Mesenchymal stem cell (in vitro differentiated cells and primary cell): ENCODE measurements around the gene CCDC141.

Source experiments
- DNase-seq: peaks from one replicate; pipeline ENCODE4 v3.0.0-alpha.2; 2013
- H2AFZ ChIP-seq: one replicate; pipeline ENCODE4 v1.6.1; 2013; ENCODE audit warnings: low read depth, mild to moderate bottlenecking, control low read depth, inconsistent platforms, low read length, moderate library complexity
- H2AK5ac ChIP-seq: 2 replicates; pipeline ENCODE4 v1.6.1; 2013; ENCODE audit warnings: low read length, moderate library complexity, mild to moderate bottlenecking, inconsistent platforms; ENCODE audit not compliant: severe bottlenecking
- H2BK120ac ChIP-seq: one replicate; pipeline ENCODE4 v1.6.1; 2013; ENCODE audit warnings: low read depth, mild to moderate bottlenecking, inconsistent platforms, low read length, moderate library complexity
- H2BK12ac ChIP-seq, 2 experiments: one replicate each; pipeline ENCODE4 v1.6.1; 2013; ENCODE audit warnings: inconsistent platforms in 2 of 2, low read length in 2 of 2, mild to moderate bottlenecking in 2 of 2, moderate library complexity in 2 of 2, control low read depth in 1 of 2
- H2BK15ac ChIP-seq: one replicate; pipeline ENCODE4 v1.6.1; 2013; ENCODE audit warnings: mild to moderate bottlenecking, low read depth, inconsistent platforms; ENCODE audit not compliant: poor library complexity, severe bottlenecking
- H2BK5ac ChIP-seq: 2 replicates; pipeline ENCODE4 v1.6.1; 2013; ENCODE audit warnings: low read depth, mild to moderate bottlenecking, low read length, control low read depth, inconsistent platforms; ENCODE audit not compliant: poor library complexity, severe bottlenecking
- H3K14ac ChIP-seq, 2 experiments: one replicate each; pipeline ENCODE4 v1.6.1; 2013; ENCODE audit warnings: inconsistent platforms in 2 of 2, low read length in 2 of 2, control low read depth in 1 of 2, mild to moderate bottlenecking in 1 of 2, moderate library complexity in 1 of 2
- H3K18ac ChIP-seq, 2 experiments: one replicate each; pipeline ENCODE4 v1.6.1; 2013; ENCODE audit warnings: inconsistent platforms in 2 of 2, low read length in 2 of 2, control low read depth in 1 of 2, low read depth in 1 of 2, mild to moderate bottlenecking in 1 of 2
- H3K23ac ChIP-seq, 2 experiments: one replicate each; pipeline ENCODE4 v1.6.1; 2013; ENCODE audit warnings: inconsistent platforms in 2 of 2, low read length in 2 of 2, mild to moderate bottlenecking in 2 of 2, moderate library complexity in 2 of 2, control low read depth in 1 of 2
- H3K27ac ChIP-seq: 2 replicates; pipeline ENCODE4 v1.5.1; 2013; ENCODE audit warnings: mild to moderate bottlenecking, moderate library complexity, low read length, control low read depth, inconsistent platforms; ENCODE audit not compliant: poor library complexity, severe bottlenecking
- H3K27me3 ChIP-seq, 2 experiments: 2 replicates each; pipeline versions ENCODE4 v1.6.1 to v1.7.0; 2013; ENCODE audit warnings: low read length in 2 of 2, mild to moderate bottlenecking in 2 of 2, moderate library complexity in 2 of 2, control low read depth in 1 of 2, inconsistent platforms in 1 of 2; ENCODE audit not compliant: control insufficient read depth in 1 of 2, insufficient read depth in 1 of 2
- H3K36me3 ChIP-seq, 2 experiments: 2 replicates each; pipeline versions ENCODE4 v1.6.1 to v1.7.0; 2013; ENCODE audit warnings: low read length in 2 of 2, control low read depth in 1 of 2, inconsistent platforms in 1 of 2, low read depth in 1 of 2, mild to moderate bottlenecking in 1 of 2; ENCODE audit not compliant: insufficient read depth in 2 of 2, control insufficient read depth in 1 of 2
- H3K4ac ChIP-seq, 2 experiments: one replicate each; pipeline ENCODE4 v1.6.1; 2013; ENCODE audit warnings: inconsistent platforms in 2 of 2, low read length in 2 of 2, mild to moderate bottlenecking in 2 of 2, moderate library complexity in 2 of 2, control low read depth in 1 of 2, low read depth in 1 of 2
- H3K4me1 ChIP-seq: 2 replicates; pipeline ENCODE4 v1.6.1; 2013; ENCODE audit warnings: low read depth, low read length, control low read depth; ENCODE audit not compliant: control insufficient read depth, insufficient read depth
- H3K4me2 ChIP-seq: 2 replicates; pipeline ENCODE4 v1.6.1; 2013; ENCODE audit warnings: low read length, mild to moderate bottlenecking, inconsistent platforms; ENCODE audit not compliant: poor library complexity, severe bottlenecking
- H3K4me3 ChIP-seq, 2 experiments: 2 replicates each; pipeline versions ENCODE4 v1.5.1 to v1.7.0; 2013; ENCODE audit warnings: low read length in 2 of 2, mild to moderate bottlenecking in 2 of 2, control low read depth in 1 of 2, low read depth in 1 of 2; ENCODE audit not compliant: insufficient read depth in 1 of 2
- H3K79me1 ChIP-seq: replicated peaks from 2 replicates; pipeline ENCODE4 v1.6.1; 2013; ENCODE audit warnings: mild to moderate bottlenecking, control low read depth, low read length, inconsistent platforms; ENCODE audit not compliant: poor library complexity, severe bottlenecking
- H3K9ac ChIP-seq: 2 replicates; pipeline ENCODE4 v1.7.0; 2013; ENCODE audit warnings: mild to moderate bottlenecking, low read length, moderate library complexity
- H3K9me3 ChIP-seq: 2 replicates; pipeline ENCODE4 v1.7.0; 2013; ENCODE audit warnings: mild to moderate bottlenecking, low read length; ENCODE audit not compliant: control insufficient read depth
- H4K8ac ChIP-seq: one replicate; pipeline ENCODE4 v1.6.1; 2013; ENCODE audit warnings: inconsistent platforms, mild to moderate bottlenecking, low read length, moderate library complexity
- H4K91ac ChIP-seq: one replicate; pipeline ENCODE4 v1.6.1; 2013; ENCODE audit warnings: mild to moderate bottlenecking, low read length, inconsistent platforms
- WGBS: methylation state at CpG from one replicate; pipeline ENCODE4 v1.1.7; 2013; ENCODE audit warnings: mixed read lengths; 5-methylcytosine and 5-hydroxymethylcytosine counted together

Gene CCDC141

DNA sequence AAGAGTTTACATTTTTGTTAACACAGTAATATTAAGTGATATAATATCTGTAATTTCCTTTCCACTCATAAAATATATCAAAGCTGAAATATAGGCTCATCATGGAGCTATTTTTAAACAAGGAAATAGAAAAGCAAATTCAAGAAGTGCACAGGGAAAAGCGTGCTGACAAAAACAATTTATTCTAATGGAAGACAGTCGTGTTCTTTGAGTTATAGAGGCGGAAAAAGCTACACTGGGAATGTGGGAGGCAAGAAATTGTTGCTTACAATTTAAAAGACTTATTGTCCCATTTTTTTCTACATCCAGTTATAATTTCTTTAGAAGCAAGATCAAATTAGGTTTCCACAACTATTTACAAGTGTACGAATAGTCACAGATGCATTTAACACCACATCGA is 239.5 kb downstream of the CCDC141 start:
- Histone ChIP-seq H3K4me1 (no peaks in the 10 kb centered on the region), H3K9ac (no peak overlapping the region), H3K79me1 (no peaks in the 10 kb centered on the region), H4K91ac (no peak overlapping the region), H3K18ac (no peak overlapping the region), H3K4me2 (no peak overlapping the region), H3K4ac (no peak overlapping the region), H2BK15ac (no peak overlapping the region), H3K36me3 (no peaks in the 10 kb centered on the region), H3K14ac (no peak overlapping the region), H4K8ac (no peak overlapping the region), H2BK12ac (no peak overlapping the region), H3K23ac (no peak overlapping the region), H2AK5ac (no peak overlapping the region), H2BK120ac (no peak overlapping the region), H2BK5ac (no peak overlapping the region), H3K4me3 (no peak overlapping the region), H3K27ac (no peak overlapping the region), H2AFZ (no peak overlapping the region), H3K9me3 (no peaks in the 10 kb centered on the region), H3K27me3 (no peaks in the 10 kb centered on the region)
- DNase-seq, result no peak
- WGBS, result 89% methylated on average over 2 of the region's 5 CpGs

DNA sequence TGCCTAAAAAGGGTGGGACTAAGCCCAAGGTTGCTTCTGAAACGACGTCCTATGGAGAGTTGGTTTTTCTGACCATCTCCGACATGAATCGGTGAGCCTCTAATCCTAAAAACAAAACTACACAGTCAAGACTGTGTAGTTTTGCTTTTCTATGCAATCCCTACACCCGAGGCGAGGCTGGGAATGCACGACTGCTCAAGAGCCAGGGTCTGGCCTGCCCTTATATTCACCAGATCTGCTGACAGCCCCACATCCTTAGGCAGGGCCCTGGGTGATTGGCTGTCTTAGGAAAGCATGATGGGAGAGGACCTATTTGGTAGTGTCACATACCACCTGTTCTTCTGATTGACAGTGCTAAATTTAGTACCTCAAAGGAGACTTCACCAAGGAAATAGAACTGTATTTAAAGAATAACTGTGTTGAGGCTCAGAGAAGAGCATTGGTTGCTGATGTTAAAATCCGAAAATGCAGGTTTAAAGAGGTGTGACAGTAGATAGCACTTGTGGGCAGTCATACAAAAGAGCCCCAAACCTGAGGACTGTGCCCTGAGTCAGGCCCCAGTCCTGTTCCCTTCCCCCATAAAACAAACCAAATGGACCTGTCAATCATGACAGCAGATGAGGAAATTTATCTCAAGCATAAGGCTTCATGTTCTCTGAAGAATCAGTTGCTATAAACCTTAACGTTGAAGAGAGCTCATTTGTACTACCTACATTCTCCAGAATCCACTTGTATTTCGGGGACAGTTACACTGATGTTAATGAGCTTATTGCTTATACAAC is 242.5 kb downstream of the CCDC141 start, which contains the start of gene TTN:
Gene TTN, minus strand, starts transcription at position 197 of the 782 bp plus-strand sequence. CDS start 2,781 bp downstream, outside the sequence.
- no peak within 1 kb of the TSS for H2AK5ac ChIP-seq

DNA sequence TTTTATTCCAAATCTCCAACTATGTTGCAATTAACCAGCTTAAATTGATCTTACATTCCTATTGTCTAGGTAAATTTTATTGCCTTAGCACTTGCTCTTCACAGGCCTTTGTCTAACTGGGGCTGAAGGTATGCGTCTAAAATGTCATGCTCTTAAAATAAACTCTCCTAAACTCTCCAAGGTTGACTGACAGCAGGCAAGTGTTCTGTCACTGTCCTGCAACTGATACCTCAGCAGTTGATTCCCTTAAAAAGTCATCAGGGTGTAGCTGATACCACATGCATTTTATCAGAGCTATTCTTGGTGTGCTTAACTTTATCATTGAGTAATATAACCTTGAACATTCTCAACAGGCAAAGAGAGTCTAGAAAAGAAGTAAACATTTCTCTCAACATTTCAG is 243.4 kb downstream of the CCDC141 start:
- H3K9ac ChIP-seq, result no peak overlapping the region
- H3K18ac ChIP-seq, result no peak overlapping the region
- no peak overlapping the region for H3K4me3 ChIP-seq
- no peak overlapping the region for H2BK120ac ChIP-seq
- no peak overlapping the region for H2AK5ac ChIP-seq
- no peak overlapping the region for H2BK12ac ChIP-seq
- H3K27me3 ChIP-seq, result no peaks in the 10 kb centered on the region
- H2BK15ac ChIP-seq, result no peak overlapping the region
- no peak overlapping the region for H2AFZ ChIP-seq
- H3K36me3 ChIP-seq, result no peaks in the 10 kb centered on the region
- no peak overlapping the region for H3K23ac ChIP-seq
- no peak overlapping the region for H2BK5ac ChIP-seq
- no peaks in the 10 kb centered on the region for H3K4me1 ChIP-seq
- H3K79me1 ChIP-seq, result no peaks in the 10 kb centered on the region
- H3K14ac ChIP-seq, result no peak overlapping the region
- DNase-seq, result no peak
- no peak overlapping the region for H3K4me2 ChIP-seq
- no peak overlapping the region for H4K91ac ChIP-seq
- no peak overlapping the region for H3K27ac ChIP-seq
- no peak overlapping the region for H3K4ac ChIP-seq
- no peak overlapping the region for H4K8ac ChIP-seq
- 100% methylated on average over 1 of the region's 1 CpG for WGBS
- no peaks in the 10 kb centered on the region for H3K9me3 ChIP-seq

More for the DNA sequence above, 242.5 kb downstream of the CCDC141 start, which contains the start of gene TTN:
- Histone ChIP-seq H3K36me3 (no peaks in the 10 kb centered on the region), H2AFZ (no peak within 1 kb of the TSS), H3K79me1 (no peaks in the 10 kb centered on the region), H4K91ac (no peak within 1 kb of the TSS), H3K4me2 (no peak within 1 kb of the TSS), H2BK5ac (no peak within 1 kb of the TSS), H3K4me3 (no peak within 1 kb of the TSS), H3K27ac (no peak within 1 kb of the TSS), H3K18ac (no peak within 1 kb of the TSS), H3K23ac (no peak within 1 kb of the TSS), H4K8ac (no peak within 1 kb of the TSS), H3K4ac (no peak within 1 kb of the TSS), H3K14ac (no peak within 1 kb of the TSS), H2BK12ac (no peak within 1 kb of the TSS), H3K4me1 (no peaks in the 10 kb centered on the region), H2BK120ac (no peak within 1 kb of the TSS), H3K27me3 (no peaks in the 10 kb centered on the region), H3K9me3 (no peaks in the 10 kb centered on the region), H3K9ac (no peak within 1 kb of the TSS), H2BK15ac (no peak within 1 kb of the TSS)
- DNase-seq, result no peak
- 83% methylated on average over 10 of the region's 10 CpGs for WGBS

DNA sequence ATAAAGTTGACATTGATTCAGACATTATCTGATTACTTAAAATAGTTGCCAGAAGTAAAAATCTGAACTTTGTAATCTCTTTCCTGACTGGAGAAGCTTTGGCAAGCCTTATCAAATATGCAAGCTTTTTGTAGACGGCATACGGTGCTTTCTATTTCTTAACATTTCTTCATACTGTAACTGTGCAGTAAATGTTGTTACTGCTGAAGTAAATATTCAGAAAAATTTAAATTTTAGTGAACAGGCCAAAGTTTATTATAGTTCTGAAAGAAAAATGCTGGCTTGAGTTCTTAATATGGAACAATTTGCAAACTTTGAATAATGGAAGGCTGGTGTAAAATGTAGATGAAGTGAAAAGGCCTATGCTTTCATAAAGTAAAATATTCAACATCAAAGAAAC is 244.5 kb downstream of the CCDC141 start:
- Histone ChIP-seq H4K91ac (no peak overlapping the region), H3K36me3 (no peaks in the 10 kb centered on the region), H3K9me3 (no peaks in the 10 kb centered on the region), H2BK120ac (no peak overlapping the region), H2AFZ (no peak overlapping the region), H4K8ac (no peak overlapping the region), H3K14ac (no peak overlapping the region), H2AK5ac (no peak overlapping the region), H2BK15ac (no peak overlapping the region), H3K23ac (no peak overlapping the region), H3K4ac (no peak overlapping the region), H3K18ac (no peak overlapping the region), H2BK12ac (no peak overlapping the region), H3K4me1 (no peaks in the 10 kb centered on the region), H3K4me3 (no peak overlapping the region), H3K9ac (no peak overlapping the region), H3K27ac (no peak overlapping the region), H2BK5ac (no peak overlapping the region), H3K79me1 (no peaks in the 10 kb centered on the region), H3K4me2 (no peak overlapping the region), H3K27me3 (no peaks in the 10 kb centered on the region)
- DNase-seq, result no peak
- no CpG with 5 or more reads among the region's 2 CpGs for WGBS
